K562 treated with DMSO at 1 percent for 12 hours (cell line): Measurements from ENCODE around the gene LRIG3. TPM values are rescaled to one million over a fixed set of nuclear protein-coding genes. Genes with fewer than 3 reads are reported as not detected.

Source experiments
- total RNA-seq: library from RNA; unstranded; fragments of 300-600 nt; gene quantifications from 2 replicates; pipeline ENCODE4 v1.2.3, GENCODE V29; 2022; ENCODE audit not compliant: insufficient read depth

The LRIG3 gene, protein sequence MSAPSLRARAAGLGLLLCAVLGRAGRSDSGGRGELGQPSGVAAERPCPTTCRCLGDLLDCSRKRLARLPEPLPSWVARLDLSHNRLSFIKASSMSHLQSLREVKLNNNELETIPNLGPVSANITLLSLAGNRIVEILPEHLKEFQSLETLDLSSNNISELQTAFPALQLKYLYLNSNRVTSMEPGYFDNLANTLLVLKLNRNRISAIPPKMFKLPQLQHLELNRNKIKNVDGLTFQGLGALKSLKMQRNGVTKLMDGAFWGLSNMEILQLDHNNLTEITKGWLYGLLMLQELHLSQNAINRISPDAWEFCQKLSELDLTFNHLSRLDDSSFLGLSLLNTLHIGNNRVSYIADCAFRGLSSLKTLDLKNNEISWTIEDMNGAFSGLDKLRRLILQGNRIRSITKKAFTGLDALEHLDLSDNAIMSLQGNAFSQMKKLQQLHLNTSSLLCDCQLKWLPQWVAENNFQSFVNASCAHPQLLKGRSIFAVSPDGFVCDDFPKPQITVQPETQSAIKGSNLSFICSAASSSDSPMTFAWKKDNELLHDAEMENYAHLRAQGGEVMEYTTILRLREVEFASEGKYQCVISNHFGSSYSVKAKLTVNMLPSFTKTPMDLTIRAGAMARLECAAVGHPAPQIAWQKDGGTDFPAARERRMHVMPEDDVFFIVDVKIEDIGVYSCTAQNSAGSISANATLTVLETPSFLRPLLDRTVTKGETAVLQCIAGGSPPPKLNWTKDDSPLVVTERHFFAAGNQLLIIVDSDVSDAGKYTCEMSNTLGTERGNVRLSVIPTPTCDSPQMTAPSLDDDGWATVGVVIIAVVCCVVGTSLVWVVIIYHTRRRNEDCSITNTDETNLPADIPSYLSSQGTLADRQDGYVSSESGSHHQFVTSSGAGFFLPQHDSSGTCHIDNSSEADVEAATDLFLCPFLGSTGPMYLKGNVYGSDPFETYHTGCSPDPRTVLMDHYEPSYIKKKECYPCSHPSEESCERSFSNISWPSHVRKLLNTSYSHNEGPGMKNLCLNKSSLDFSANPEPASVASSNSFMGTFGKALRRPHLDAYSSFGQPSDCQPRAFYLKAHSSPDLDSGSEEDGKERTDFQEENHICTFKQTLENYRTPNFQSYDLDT
- not detected in 2 replicates for total RNA-seq

DNA sequence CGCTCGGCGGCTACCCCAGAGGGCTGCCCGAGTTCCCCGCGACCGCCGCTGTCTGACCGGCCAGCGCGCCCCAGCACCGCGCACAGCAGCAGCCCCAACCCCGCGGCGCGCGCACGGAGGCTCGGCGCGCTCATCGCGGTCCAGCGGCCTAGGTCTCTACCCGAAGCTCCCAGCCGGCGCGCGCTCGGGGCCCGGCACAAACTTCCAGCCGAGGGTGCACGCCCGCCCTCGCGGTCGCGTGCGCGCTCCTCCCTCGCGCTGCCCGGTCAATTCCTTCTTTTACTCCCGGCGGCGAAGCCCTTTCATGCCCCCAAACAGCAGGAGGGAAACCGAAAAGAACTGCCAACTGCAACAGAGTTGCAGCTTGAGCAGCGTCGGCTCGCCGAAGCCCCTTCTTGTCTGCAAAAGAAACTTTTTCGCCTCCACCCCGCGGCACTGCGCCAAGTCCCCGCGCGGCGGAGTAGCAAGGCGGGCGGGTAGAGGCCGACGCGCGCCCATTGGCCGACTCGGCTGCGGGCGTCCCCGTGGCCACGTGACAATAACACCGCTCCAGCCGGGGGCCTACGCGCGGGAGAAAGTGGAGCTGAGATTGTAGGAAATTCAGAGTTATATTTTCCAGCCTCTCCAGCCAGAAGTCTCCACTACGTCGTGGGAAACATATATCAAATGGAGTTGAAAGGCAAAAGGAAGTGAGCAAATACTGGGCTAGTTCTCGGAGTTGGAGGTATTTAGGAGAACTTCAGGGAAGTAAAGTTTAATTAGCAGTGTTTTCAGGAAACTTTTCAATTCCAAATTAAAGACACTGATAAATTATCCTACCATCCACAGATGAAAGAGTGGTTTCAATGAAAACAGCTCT lies at the start of gene LRIG3:
TSS of gene LRIG3 (minus strand) at position 403 of the 859 bp plus-strand sequence. CDS start at position 134, 269 bp downstream.

